ENCODE data around the gene ST8SIA6.
A peak's percentile ranks its signal among the peaks of the same experiment; 100 is the strongest.
"Not testable (repeated sequence)": the region's sequence is repeated elsewhere in the genome, so short reads cannot be mapped to it uniquely, and the experiment has no call there.

The ST8SIA6 gene

GRCh38 chr10:17412323-17412722 lies 42.1 kb downstream of the ST8SIA6 start:
- no peak for DNase-seq (ENCODE audit: extremely low read depth, low read depth)
- no peak for TF ChIP-seq CTCF (IDR thresholded peaks at IDR 0.05; ENCODE audit: low read depth, low read length, missing control alignments)
- H3K4me3 ChIP-seq (replicated peaks; ENCODE audit: low read depth, low read length) = no peak overlapping the region

- H3K4me3 ChIP-seq (replicated peaks; ENCODE audit: low read depth, low read length) = no peak overlapping the region
- TF ChIP-seq CTCF (IDR thresholded peaks at IDR 0.05; ENCODE audit: low read depth, low read length, missing control alignments) = no peak
- DNase-seq (ENCODE audit: extremely low read depth, low read depth) = no peak
Observed at GRCh38 chr10:17410907-17411306, 43.5 kb downstream of the ST8SIA6 start.

- no peak for DNase-seq (ENCODE audit: extremely low read depth, low read depth)
Observed at GRCh38 chr10:17409170-17409733, 45.1 kb downstream of the ST8SIA6 start.

GRCh38 chr10:17407047-17407446 lies 47.3 kb downstream of the ST8SIA6 start:
- no peak overlapping the region for H3K4me3 ChIP-seq (replicated peaks; ENCODE audit: low read depth, low read length)
- DNase-seq (ENCODE audit: extremely low read depth, low read depth) = no peak
- no peak for TF ChIP-seq CTCF (IDR thresholded peaks at IDR 0.05; ENCODE audit: low read depth, low read length, missing control alignments)

More at GRCh38 chr10:17409170-17409733, 45.1 kb downstream of the ST8SIA6 start:
- peak; percentile 32 for TF ChIP-seq CTCF (IDR thresholded peaks at IDR 0.05; ENCODE audit: low read depth, low read length, missing control alignments)
- no peak overlapping the region for H3K4me3 ChIP-seq (replicated peaks; ENCODE audit: low read depth, low read length)

GRCh38 chr10:17406036-17406834 lies 48.2 kb downstream of the ST8SIA6 start:
- TF ChIP-seq CTCF (IDR thresholded peaks at IDR 0.05; ENCODE audit: low read depth, low read length, missing control alignments) = no peak
- H3K4me3 ChIP-seq (replicated peaks; ENCODE audit: low read depth, low read length) = no peak overlapping the region
- no peak for DNase-seq (ENCODE audit: extremely low read depth, low read depth)

- DNase-seq (ENCODE audit: extremely low read depth, low read depth) = no peak
- no peak for TF ChIP-seq CTCF (IDR thresholded peaks at IDR 0.05; ENCODE audit: low read depth, low read length, missing control alignments)
- no peak overlapping the region for H3K4me3 ChIP-seq (replicated peaks; ENCODE audit: low read depth, low read length)
Observed at GRCh38 chr10:17403161-17403560, 51.2 kb downstream of the ST8SIA6 start.

GRCh38 chr10:17402040-17402439 lies 52.4 kb downstream of the ST8SIA6 start:
- H3K4me3 ChIP-seq (replicated peaks; ENCODE audit: low read depth, low read length); DNase-seq (ENCODE audit: extremely low read depth, low read depth): not testable (repeated sequence)
